ENCODE measurements around the gene BAZ2B.

- no peak for TF ChIP-seq CTCF (conservative IDR thresholded peaks at IDR 0.05; ENCODE audit: low read depth, low read length)
- TF ChIP-seq EZH2 (IDR thresholded peaks at IDR 0.05; ENCODE audit: borderline replicate concordance, low read depth, low read length, poor library complexity, severe bottlenecking) = no peak
Observed at GRCh38 chr2:159526433-159526832, 89.9 kb downstream of the BAZ2B start.
